Measurements from ENCODE around the gene CTU2. TPM values are rescaled to one million over a fixed set of nuclear protein-coding genes. Genes with fewer than 3 reads are reported as not detected.

CTU2 gene
- total and polyA plus RNA-seq, 9 of the 15 experiments (the other 6 are each of a cell fraction or from before 2014, with no cell fraction given): 1.3 to 105 (median 23.2) TPM

DNA sequence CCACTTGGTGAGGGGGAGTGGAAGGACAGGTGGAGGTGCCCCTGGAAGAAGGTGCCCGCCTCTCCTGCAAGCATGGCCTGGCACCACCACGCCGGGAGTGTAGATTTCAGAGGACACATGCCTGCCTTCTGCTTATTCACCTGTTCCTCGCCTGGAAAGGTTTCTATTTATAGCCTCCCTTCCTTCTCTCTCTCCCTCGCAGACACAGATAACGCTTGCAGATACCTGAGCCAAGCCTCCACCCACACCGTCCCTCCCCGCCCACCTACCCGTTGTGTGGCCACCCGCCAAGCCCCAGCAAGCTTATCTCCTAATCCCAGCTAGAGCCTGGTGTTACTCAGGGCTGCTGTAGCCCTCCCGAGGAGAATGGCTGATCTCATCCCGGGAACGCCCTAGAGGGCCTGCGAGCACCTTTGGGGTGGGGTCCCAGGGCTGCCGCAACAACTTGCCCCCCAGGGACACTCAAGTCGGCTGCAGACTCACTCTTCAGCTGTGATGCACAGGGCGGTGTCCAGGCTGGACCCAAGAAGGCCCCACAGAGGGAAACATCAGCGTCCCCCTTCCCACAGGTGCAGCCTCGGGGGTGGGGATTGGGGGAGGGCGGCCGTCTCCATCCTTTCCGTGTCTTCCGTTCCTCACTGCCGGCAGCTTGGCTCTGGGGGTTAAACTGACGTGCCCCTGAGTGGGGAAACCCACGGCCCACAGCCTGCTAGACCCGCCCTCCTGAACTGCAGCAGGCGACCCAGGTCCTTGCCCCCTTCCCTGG is 18.1 kb upstream of the CTU2 start (continued):
- TF ChIP-seq POLR2AphosphoS5 (IDR thresholded peaks at IDR 0.05; ENCODE audit: control insufficient read depth, insufficient read depth, low read depth, low read length): peak; percentile 97
- TF ChIP-seq, protein P1, sequence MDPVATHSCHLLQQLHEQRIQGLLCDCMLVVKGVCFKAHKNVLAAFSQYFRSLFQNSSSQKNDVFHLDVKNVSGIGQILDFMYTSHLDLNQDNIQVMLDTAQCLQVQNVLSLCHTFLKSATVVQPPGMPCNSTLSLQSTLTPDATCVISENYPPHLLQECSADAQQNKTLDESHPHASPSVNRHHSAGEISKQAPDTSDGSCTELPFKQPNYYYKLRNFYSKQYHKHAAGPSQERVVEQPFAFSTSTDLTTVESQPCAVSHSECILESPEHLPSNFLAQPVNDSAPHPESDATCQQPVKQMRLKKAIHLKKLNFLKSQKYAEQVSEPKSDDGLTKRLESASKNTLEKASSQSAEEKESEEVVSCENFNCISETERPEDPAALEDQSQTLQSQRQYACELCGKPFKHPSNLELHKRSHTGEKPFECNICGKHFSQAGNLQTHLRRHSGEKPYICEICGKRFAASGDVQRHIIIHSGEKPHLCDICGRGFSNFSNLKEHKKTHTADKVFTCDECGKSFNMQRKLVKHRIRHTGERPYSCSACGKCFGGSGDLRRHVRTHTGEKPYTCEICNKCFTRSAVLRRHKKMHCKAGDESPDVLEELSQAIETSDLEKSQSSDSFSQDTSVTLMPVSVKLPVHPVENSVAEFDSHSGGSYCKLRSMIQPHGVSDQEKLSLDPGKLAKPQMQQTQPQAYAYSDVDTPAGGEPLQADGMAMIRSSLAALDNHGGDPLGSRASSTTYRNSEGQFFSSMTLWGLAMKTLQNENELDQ (CRISPR knock-in tag; IDR thresholded peaks at IDR 0.05; ENCODE audit: borderline replicate concordance): no peak
- TF ChIP-seq RBM39 (optimal IDR thresholded peaks at IDR 0.05; ENCODE audit: low read depth, low read length): peak; percentile 73
- no peak for TF ChIP-seq ZNF695 (CRISPR knock-in tag; IDR thresholded peaks at IDR 0.05)
- TF ChIP-seq MTA1 (IDR thresholded peaks at IDR 0.05; ENCODE audit: borderline replicate concordance): peak; percentile 87
- TF ChIP-seq RBM17 (IDR thresholded peaks at IDR 0.05; ENCODE audit: borderline replicate concordance, low read depth, low read length): no peak
- TF ChIP-seq TBL1XR1 (IDR thresholded peaks at IDR 0.05; ENCODE audit: low read length in 2 of 2): peak in 1 of 2 experiments; percentile 95; a peak in 3 of 4 replicates
- no peak for TF ChIP-seq FUS (optimal IDR thresholded peaks at IDR 0.05; ENCODE audit: low read depth, low read length)
- TF ChIP-seq ZBTB7A (IDR thresholded peaks at IDR 0.05; ENCODE audit: borderline replicate concordance, control insufficient read depth, low read depth, low read length): peak; percentile 100
- TF ChIP-seq ELF4 (CRISPR knock-in tag; IDR thresholded peaks at IDR 0.05): 0 out of 2 replicates have a peak, but pooled peaks have one; percentile 4
- peak; percentile 97 for TF ChIP-seq GATA2 (CRISPR knock-in tag; IDR thresholded peaks at IDR 0.05)
- no peak for TF ChIP-seq GTF2E2 (tag; IDR thresholded peaks at IDR 0.05)
- peak; percentile 77 to 82 for TF ChIP-seq KDM1A (IDR thresholded peaks at IDR 0.05)
- no peak for TF ChIP-seq MAFG (tag; conservative IDR thresholded peaks at IDR 0.05)
- peak in 1 of 2 experiments; percentile 12; a peak in 1 of 4 replicates for TF ChIP-seq TEAD1 (CRISPR knock-in tag; IDR thresholded peaks at IDR 0.05)
- peak; percentile 45; the same call in 1 of the 2 replicates for TF ChIP-seq POLR2G (IDR thresholded peaks at IDR 0.05; ENCODE audit: low read depth, low read length)
- peak; percentile 97 for TF ChIP-seq CBFA2T3 (IDR thresholded peaks at IDR 0.05)
- TF ChIP-seq BCL6 (CRISPR knock-in tag; IDR thresholded peaks at IDR 0.05): no peak
- TF ChIP-seq HDGF (IDR thresholded peaks at IDR 0.05): no peak
- no peak for TF ChIP-seq ZNF583 (CRISPR knock-in tag; IDR thresholded peaks at IDR 0.05)
- TF ChIP-seq KDM4B (IDR thresholded peaks at IDR 0.05; ENCODE audit: borderline replicate concordance in 2 of 2, low read depth in 1 of 2): 0 out of 4 replicates have a peak, but pooled peaks of 1 of the 2 experiments have one; percentile 21
- TF ChIP-seq C11orf30 (IDR thresholded peaks at IDR 0.05; ENCODE audit: low read depth): no peak
